DND-41 (cell line): Measurements from ENCODE around the gene PDIA2.

Source experiments
- ATAC-seq: fragments of 200-7000 bp; cut with Tn5 transposase; 3 replicates; pipeline ENCODE4 v1.9.1; 2021; ENCODE audit warnings: low read depth; ENCODE audit not compliant: insufficient read depth
- DNase-seq: peaks from one replicate; pipeline ENCODE4 v3.0.0-alpha.2; 2020
- H2AFZ ChIP-seq: 2 replicates; pipeline ENCODE4 v1.6.0; 2012; ENCODE audit warnings: low read depth, low read length
- H3K27ac ChIP-seq: 2 replicates; pipeline ENCODE4 v1.5.1; 2012; ENCODE audit warnings: low read length, inconsistent platforms
- H3K27me3 ChIP-seq: fragments of 200-600 bp; sonication (generic); 2 replicates; pipeline ENCODE4 v1.6.0; 2012; ENCODE audit warnings: low read length, mild to moderate bottlenecking, inconsistent platforms; ENCODE audit not compliant: insufficient read depth, poor library complexity
- H3K36me3 ChIP-seq: 2 replicates; pipeline ENCODE4 v1.5.1; 2012; ENCODE audit warnings: low read length, inconsistent platforms; ENCODE audit not compliant: insufficient read depth
- H3K4me1 ChIP-seq: 2 replicates; pipeline ENCODE4 v1.5.1; 2012; ENCODE audit warnings: mild to moderate bottlenecking, low read length; ENCODE audit not compliant: insufficient read depth
- H3K4me2 ChIP-seq: 2 replicates; pipeline ENCODE4 v1.6.0; 2012; ENCODE audit warnings: mild to moderate bottlenecking, moderate library complexity, low read length, inconsistent platforms; ENCODE audit not compliant: insufficient read depth
- H3K4me3 ChIP-seq, 2 experiments: fragments of 200-600 bp in 1 of 2; shearing (Covaris generic) in 1 of 2; 2 replicates each; pipeline ENCODE4 v1.5.1; 2012 to 2016; ENCODE audit warnings: inconsistent platforms in 2 of 2, low read length in 2 of 2, mild to moderate bottlenecking in 2 of 2, low read depth in 1 of 2, moderate library complexity in 1 of 2
- H3K79me2 ChIP-seq: 2 replicates; pipeline ENCODE4 v1.6.0; 2012; ENCODE audit warnings: low read length, inconsistent platforms; ENCODE audit not compliant: insufficient read depth
- H3K9ac ChIP-seq: 2 replicates; pipeline ENCODE4 v1.6.0; 2012; ENCODE audit warnings: low read depth, mild to moderate bottlenecking, inconsistent platforms, low read length, moderate library complexity
- H3K9me3 ChIP-seq: 2 replicates; pipeline ENCODE4 v1.5.1; 2012; ENCODE audit warnings: low read length, moderate library complexity, mild to moderate bottlenecking, inconsistent platforms; ENCODE audit not compliant: insufficient read depth, severe bottlenecking
- H4K20me1 ChIP-seq: 2 replicates; pipeline ENCODE4 v1.6.0; 2012; ENCODE audit warnings: low read length; ENCODE audit not compliant: insufficient read depth
- EZH2 ChIP-seq: IDR thresholded peaks from 3 replicates; pipeline ENCODE4 v1.6.1; 2012; ENCODE audit warnings: borderline replicate concordance, low read depth, mild to moderate bottlenecking, moderate library complexity, low read length, inconsistent platforms; ENCODE audit not compliant: severe bottlenecking
- TF ChIP-seq, protein P1 (sequence below): IDR thresholded peaks from 2 replicates; pipeline ENCODE4 v1.5.1; 2012; ENCODE audit warnings: borderline replicate concordance, low read length, moderate library complexity, mild to moderate bottlenecking; ENCODE audit not compliant: poor library complexity, severe bottlenecking; ENCODE audit errors: extremely low read depth

Gene PDIA2

GRCh38 chr16:296276-296675 lies 13.3 kb downstream of the PDIA2 start:
- Histone ChIP-seq H3K9ac (no peak overlapping the region), H3K27me3 (no peaks in the 10 kb centered on the region), H3K9me3 (no peaks in the 10 kb centered on the region), H3K36me3 (peaks cover 58% of the 10 kb centered on the region), H4K20me1 (peaks cover 17% of the 10 kb centered on the region; the same call in 1 of the 2 replicates), H3K4me2 (no peak overlapping the region), H2AFZ (no peak overlapping the region), H3K4me1 (no peaks in the 10 kb centered on the region), H3K4me3 (no peak overlapping the region), H3K79me2 (no peaks in the 10 kb centered on the region), H3K27ac (no peak overlapping the region)
- ATAC-seq, result no peak
- no peak for DNase-seq
- no peak for TF ChIP-seq EZH2
- TF ChIP-seq, protein P1, sequence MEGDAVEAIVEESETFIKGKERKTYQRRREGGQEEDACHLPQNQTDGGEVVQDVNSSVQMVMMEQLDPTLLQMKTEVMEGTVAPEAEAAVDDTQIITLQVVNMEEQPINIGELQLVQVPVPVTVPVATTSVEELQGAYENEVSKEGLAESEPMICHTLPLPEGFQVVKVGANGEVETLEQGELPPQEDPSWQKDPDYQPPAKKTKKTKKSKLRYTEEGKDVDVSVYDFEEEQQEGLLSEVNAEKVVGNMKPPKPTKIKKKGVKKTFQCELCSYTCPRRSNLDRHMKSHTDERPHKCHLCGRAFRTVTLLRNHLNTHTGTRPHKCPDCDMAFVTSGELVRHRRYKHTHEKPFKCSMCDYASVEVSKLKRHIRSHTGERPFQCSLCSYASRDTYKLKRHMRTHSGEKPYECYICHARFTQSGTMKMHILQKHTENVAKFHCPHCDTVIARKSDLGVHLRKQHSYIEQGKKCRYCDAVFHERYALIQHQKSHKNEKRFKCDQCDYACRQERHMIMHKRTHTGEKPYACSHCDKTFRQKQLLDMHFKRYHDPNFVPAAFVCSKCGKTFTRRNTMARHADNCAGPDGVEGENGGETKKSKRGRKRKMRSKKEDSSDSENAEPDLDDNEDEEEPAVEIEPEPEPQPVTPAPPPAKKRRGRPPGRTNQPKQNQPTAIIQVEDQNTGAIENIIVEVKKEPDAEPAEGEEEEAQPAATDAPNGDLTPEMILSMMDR, result no peak

DNA sequence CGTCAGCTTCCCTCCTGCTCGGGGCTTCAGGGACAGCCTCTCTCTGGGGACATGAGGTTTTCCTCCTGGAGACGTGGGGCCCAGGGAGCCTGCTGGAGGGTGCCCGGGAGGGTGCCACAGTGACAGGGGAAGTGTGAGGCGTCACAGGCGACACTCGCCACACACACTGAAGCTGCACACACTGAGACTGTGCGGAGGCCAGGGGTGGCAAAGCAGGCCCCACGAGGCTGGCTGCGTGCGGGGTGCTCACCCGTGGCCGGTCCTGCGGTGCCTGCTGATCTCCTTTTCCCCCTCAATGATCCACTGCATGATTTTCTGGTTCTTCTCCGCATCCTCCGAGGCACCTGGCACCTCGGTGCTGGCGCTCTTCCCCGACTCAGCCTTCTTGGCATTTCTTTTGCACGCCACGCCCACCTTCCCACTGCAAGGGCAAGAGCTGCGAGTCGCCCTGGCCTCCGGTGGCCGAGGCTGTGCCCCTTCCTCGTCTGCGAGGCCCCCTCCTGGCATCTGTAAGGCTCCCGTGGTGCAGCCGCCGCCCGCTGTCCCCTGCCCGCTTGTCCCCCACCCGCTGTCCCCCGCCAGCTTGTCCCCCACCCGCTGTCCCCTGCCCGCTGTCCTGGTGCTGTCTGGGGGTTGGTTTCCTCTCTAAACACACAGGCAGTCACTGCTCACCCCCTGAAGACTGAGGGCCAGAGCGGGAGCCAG lies 14.0 kb downstream of the PDIA2 start:
- H3K27ac ChIP-seq, result no peak overlapping the region
- H3K27me3 ChIP-seq, result no peaks in the 10 kb centered on the region
- no peaks in the 10 kb centered on the region for H3K4me1 ChIP-seq
- no peak overlapping the region for H3K4me3 ChIP-seq
- no peak overlapping the region for H3K9ac ChIP-seq
- no peak for ATAC-seq
- H4K20me1 ChIP-seq, result peaks cover 13% of the 10 kb centered on the region; the same call in 1 of the 2 replicates
- H2AFZ ChIP-seq, result no peak overlapping the region
- no peaks in the 10 kb centered on the region for H3K9me3 ChIP-seq
- no peak for DNase-seq
- peaks cover 1% of the 10 kb centered on the region; the same call in 1 of the 2 replicates for H3K79me2 ChIP-seq
- TF ChIP-seq, protein P1, result no peak
- TF ChIP-seq EZH2, result no peak
- peaks cover 52% of the 10 kb centered on the region for H3K36me3 ChIP-seq
- H3K4me2 ChIP-seq, result no peak overlapping the region

- H3K4me2 ChIP-seq, result no peak overlapping the region
- no peak for TF ChIP-seq EZH2
- TF ChIP-seq, protein P1, result no peak
- H3K27me3 ChIP-seq, result no peaks in the 10 kb centered on the region
- H2AFZ ChIP-seq, result no peak overlapping the region
- peaks cover 15% of the 10 kb centered on the region for H4K20me1 ChIP-seq
- H3K79me2 ChIP-seq, result peaks cover 4% of the 10 kb centered on the region; the same call in 1 of the 2 replicates
- no peak for DNase-seq
- ATAC-seq, result no peak
- peaks cover 51% of the 10 kb centered on the region for H3K36me3 ChIP-seq
- H3K4me3 ChIP-seq, result no peak overlapping the region
- no peak overlapping the region for H3K27ac ChIP-seq
- no peak overlapping the region for H3K9ac ChIP-seq
- H3K4me1 ChIP-seq, result no peaks in the 10 kb centered on the region
- H3K9me3 ChIP-seq, result no peaks in the 10 kb centered on the region
Measured at GRCh38 chr16:297832-298231, 14.9 kb downstream of the PDIA2 start.
